Ovary (tissue), 3 donors: Measurements from ENCODE around the gene ZBTB45.

Source experiments
- EP300 ChIP-seq: sonication (generic); formaldehyde crosslinking; IDR thresholded peaks from one replicate; pipeline ENCODE4 v1.6.1; 2017; ENCODE audit warnings: antibody characterized with exemption
- POLR2A ChIP-seq: fragments of 450-650 bp; IDR thresholded peaks from one replicate; pipeline ENCODE4 v1.6.1; 2017; ENCODE audit warnings: antibody characterized with exemption, mild to moderate bottlenecking, moderate library complexity
- TF ChIP-seq, protein P1 (sequence below), 3 donors: fragments of 450-650 bp in 2 of 3; fragments of 200-600 bp in 1 of 3; IDR thresholded peaks; one replicate each; pipeline versions ENCODE4 v1.5.1 to v1.8.0; 2016 to 2022; ENCODE audit warnings: antibody characterized with exemption in 3 of 3, mild to moderate bottlenecking in 1 of 3
- donor health status: DM: no; HTN: no; CAD: no.

DNA sequence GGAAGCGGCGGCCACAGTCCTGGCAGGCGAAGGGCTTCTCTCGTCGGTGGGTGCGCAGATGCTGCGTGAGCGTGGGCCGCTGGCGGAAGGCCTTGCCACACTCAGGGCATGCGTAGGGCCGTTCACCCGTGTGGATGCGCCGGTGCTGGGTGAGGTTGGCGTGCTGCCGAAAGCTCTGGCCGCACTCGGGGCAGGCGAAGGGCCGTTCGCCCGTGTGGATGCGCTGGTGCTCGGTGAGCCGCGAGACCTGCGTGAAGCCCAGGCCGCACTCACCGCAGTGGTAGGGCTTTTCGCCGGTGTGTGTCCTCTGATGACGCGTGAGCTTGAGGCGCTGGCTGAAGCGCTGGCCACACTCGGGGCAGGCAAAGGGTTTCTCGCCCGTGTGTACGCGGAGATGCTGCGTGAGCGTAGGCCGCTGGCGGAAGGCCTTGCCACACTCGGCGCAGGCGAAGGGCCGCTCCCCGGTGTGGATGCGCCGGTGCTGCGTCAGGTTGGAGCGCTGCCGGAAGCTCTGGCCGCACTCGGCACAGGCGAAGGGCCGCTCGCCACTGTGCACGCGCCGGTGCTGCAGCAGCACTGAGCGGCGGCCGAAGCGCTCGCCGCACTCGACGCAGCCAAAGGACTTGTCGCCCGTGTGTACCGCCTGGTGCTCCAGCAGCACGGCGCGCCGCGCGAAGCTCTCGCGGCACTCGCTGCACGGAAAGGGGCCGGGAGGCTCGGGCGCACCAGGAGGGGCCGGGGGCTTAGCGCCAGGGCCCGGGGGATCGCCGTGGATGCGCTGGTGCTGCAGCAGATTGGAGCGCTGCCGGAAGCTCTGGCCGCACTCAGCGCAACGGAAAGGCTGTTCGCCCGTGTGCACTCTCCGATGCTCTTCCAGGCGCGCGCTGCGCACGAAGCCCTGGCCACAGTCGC is 42.8 kb upstream of the ZBTB45 start:
- TF ChIP-seq, protein P1, sequence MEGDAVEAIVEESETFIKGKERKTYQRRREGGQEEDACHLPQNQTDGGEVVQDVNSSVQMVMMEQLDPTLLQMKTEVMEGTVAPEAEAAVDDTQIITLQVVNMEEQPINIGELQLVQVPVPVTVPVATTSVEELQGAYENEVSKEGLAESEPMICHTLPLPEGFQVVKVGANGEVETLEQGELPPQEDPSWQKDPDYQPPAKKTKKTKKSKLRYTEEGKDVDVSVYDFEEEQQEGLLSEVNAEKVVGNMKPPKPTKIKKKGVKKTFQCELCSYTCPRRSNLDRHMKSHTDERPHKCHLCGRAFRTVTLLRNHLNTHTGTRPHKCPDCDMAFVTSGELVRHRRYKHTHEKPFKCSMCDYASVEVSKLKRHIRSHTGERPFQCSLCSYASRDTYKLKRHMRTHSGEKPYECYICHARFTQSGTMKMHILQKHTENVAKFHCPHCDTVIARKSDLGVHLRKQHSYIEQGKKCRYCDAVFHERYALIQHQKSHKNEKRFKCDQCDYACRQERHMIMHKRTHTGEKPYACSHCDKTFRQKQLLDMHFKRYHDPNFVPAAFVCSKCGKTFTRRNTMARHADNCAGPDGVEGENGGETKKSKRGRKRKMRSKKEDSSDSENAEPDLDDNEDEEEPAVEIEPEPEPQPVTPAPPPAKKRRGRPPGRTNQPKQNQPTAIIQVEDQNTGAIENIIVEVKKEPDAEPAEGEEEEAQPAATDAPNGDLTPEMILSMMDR (IDR thresholded peaks at IDR 0.05): no peak
- TF ChIP-seq EP300 (no peak), POLR2A (no peak)
